Uterus (tissue), 2 donors: Measurements from ENCODE around the gene MRPL34.

ENCODE experiments used
- CTCF ChIP-seq, 4 experiments: fragments of 200-600 bp in 2 of 4; fragments of 450-650 bp in 2 of 4; sonication (generic) in 2 of 4; IDR thresholded peaks; one replicate each; pipeline ENCODE4 v1.5.1; 2016 to 2019; ENCODE audit warnings: antibody characterized with exemption in 4 of 4, mild to moderate bottlenecking in 2 of 4, moderate library complexity in 1 of 4
- POLR2A ChIP-seq, 2 donors: fragments of 450-650 bp; IDR thresholded peaks; one replicate each; pipeline ENCODE4 v1.6.1; 2016; ENCODE audit warnings: antibody characterized with exemption in 2 of 2, mild to moderate bottlenecking in 1 of 2, moderate library complexity in 1 of 2

- no peak for TF ChIP-seq CTCF (IDR thresholded peaks at IDR 0.05)
- no peak for TF ChIP-seq POLR2A (IDR thresholded peaks at IDR 0.05)
Observed at GRCh38 chr19:17286752-17287151, 18.9 kb upstream of the MRPL34 start.
